ENCODE results near the gene SNX6. TPM values are rescaled to one million over a fixed set of nuclear protein-coding genes. Genes with fewer than 3 reads are reported as not detected.

SNX6 gene
- total RNA-seq, 4 donors from 2014 or later: 60.8 to 118 (median 80.5) TPM

DNA sequence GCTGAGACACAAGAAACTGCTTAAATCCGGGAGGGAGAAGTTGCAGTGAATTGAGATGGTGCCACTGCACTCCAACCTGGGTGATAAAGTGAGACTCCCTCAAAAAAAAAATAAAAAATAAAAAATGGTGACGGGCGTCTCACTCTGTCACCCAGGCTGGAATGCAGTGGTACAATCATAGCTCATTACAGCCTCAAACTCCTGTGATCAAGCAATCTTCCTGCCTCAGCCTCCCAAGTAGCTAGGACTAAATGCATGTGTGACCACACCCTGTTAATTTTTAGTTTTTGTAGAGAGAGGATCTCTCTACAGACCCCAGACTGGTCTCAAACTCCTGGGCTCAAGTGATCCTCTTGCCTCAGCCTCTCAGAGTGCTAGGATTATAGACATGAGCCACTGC is 9.1 kb downstream of the SNX6 start:
- 77 to 91% methylated on average over 3 of the region's 3 CpGs for WGBS, 2 donors
- no peak for DNase-seq (ENCODE audit: low spot score in 2 of 2)
- no peak overlapping the region for H3K27ac ChIP-seq
- peaks cover 0 to 56% (median 0%) of the 10 kb centered on the region in 3 donors for H3K36me3 ChIP-seq
- H3K4me3 ChIP-seq: no peak overlapping the region
- no peaks in the 10 kb centered on the region for H3K9me3 ChIP-seq
- peaks cover 0 to 67% (median 13%) of the 10 kb centered on the region in 4 donors for H3K4me1 ChIP-seq
- H3K27me3 ChIP-seq: no peaks in the 10 kb centered on the region
- TF ChIP-seq, protein P1, sequence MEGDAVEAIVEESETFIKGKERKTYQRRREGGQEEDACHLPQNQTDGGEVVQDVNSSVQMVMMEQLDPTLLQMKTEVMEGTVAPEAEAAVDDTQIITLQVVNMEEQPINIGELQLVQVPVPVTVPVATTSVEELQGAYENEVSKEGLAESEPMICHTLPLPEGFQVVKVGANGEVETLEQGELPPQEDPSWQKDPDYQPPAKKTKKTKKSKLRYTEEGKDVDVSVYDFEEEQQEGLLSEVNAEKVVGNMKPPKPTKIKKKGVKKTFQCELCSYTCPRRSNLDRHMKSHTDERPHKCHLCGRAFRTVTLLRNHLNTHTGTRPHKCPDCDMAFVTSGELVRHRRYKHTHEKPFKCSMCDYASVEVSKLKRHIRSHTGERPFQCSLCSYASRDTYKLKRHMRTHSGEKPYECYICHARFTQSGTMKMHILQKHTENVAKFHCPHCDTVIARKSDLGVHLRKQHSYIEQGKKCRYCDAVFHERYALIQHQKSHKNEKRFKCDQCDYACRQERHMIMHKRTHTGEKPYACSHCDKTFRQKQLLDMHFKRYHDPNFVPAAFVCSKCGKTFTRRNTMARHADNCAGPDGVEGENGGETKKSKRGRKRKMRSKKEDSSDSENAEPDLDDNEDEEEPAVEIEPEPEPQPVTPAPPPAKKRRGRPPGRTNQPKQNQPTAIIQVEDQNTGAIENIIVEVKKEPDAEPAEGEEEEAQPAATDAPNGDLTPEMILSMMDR (IDR thresholded peaks at IDR 0.05): no peak

DNA sequence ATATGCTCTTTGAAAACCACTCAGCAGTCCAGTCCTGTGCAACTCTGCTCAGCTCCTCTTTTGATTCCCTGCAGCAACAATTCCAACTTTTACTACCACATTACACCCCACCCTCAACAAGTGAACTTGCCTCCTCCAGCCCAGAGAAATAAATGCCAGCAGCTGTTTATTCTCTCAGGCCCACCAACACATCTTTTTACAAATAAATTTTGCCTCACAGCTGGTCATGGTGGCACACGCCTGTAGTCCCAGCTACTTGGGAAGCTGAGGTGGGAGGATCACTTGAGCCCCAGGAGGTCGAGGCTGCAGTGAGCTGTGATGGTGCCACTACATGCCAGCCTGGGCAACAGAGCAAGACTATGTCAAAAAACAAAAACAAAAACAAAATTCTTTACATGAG is 9.8 kb downstream of the SNX6 start:
- peaks cover 0 to 61% (median 0%) of the 10 kb centered on the region in 3 donors for H3K36me3 ChIP-seq
- peaks cover 0 to 61% (median 13%) of the 10 kb centered on the region in 4 donors for H3K4me1 ChIP-seq
- 82% methylated on average over 2 of the region's 2 CpGs for WGBS, 2 donors
- peak overlapping the region in 2 of 4 donors; percentile 5 to 21 for H3K27ac ChIP-seq
- DNase-seq (ENCODE audit: low spot score in 2 of 2): no peak
- no peaks in the 10 kb centered on the region for H3K9me3 ChIP-seq
- H3K27me3 ChIP-seq: no peaks in the 10 kb centered on the region
- no peak overlapping the region for H3K4me3 ChIP-seq
- TF ChIP-seq EP300 (IDR thresholded peaks at IDR 0.05): no peak
- TF ChIP-seq POLR2A (IDR thresholded peaks at IDR 0.05): no peak
- TF ChIP-seq, protein P1 (IDR thresholded peaks at IDR 0.05): no peak

DNA sequence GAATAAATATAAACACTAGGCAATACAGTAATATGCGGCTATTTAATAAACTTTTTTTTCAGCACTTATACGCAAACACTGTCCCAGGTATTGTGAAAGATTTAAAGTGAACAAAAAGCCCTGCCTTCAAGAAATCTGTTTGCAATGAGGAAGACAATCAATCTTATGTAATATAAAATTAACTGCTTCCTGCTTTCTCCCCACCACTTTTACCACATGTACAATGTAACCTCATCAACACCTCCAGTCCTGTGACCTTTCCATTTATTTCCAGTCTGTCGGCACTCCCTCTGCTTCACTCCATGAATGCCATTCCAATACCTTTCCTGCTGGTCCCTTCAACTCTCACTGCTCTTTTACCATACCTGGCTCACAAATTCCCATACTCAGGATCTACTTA is 10.5 kb downstream of the SNX6 start:
- Histone ChIP-seq H3K4me3 (no peak overlapping the region), H3K9me3 (no peaks in the 10 kb centered on the region), H3K27me3 (no peaks in the 10 kb centered on the region), H3K27ac (peak overlapping the region in 1 of 4 donors; percentile 21), H3K36me3 (peaks cover 0 to 63% (median 0%) of the 10 kb centered on the region in 3 donors), H3K4me1 (peaks cover 0 to 55% (median 13%) of the 10 kb centered on the region in 4 donors)
- 67 to 72% methylated on average over 3 of the region's 3 CpGs for WGBS, 2 donors
- TF ChIP-seq, protein P1 (IDR thresholded peaks at IDR 0.05): no peak
- DNase-seq (ENCODE audit: low spot score in 2 of 2): no peak

DNA sequence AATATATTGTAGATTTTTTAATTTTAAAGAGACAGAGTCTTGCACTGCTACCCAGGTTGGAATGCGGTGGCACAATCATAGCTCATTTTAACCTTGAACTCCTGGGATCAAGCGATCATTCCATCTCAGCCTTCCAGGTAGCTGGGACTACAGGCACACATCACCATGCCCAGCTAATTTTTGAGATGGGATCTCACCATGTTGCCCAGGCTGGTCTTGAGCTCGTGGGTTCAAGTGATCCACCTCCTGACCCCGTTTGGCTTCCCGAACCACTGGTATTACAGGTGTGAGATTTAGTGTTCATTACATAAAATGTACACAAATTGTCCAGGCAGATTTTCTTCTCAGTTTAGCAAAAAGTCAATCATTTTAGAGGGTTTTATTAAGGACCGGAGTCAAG is 13.6 kb downstream of the SNX6 start:
- Histone ChIP-seq H3K4me3 (no peak overlapping the region), H3K27ac (no peak overlapping the region), H3K9me3 (no peaks in the 10 kb centered on the region), H3K4me1 (peaks cover 0 to 25% (median 2%) of the 10 kb centered on the region in 4 donors), H3K27me3 (no peaks in the 10 kb centered on the region), H3K36me3 (peaks cover 0 to 77% (median 0%) of the 10 kb centered on the region in 3 donors)
- no peak for DNase-seq (ENCODE audit: low spot score in 2 of 2)
- WGBS, 2 donors: 97% methylated on average over 6 of the region's 6 CpGs
- no peak for TF ChIP-seq EP300 (IDR thresholded peaks at IDR 0.05)
- TF ChIP-seq, protein P1 (IDR thresholded peaks at IDR 0.05): no peak
- no peak for TF ChIP-seq POLR2A (IDR thresholded peaks at IDR 0.05)

DNA sequence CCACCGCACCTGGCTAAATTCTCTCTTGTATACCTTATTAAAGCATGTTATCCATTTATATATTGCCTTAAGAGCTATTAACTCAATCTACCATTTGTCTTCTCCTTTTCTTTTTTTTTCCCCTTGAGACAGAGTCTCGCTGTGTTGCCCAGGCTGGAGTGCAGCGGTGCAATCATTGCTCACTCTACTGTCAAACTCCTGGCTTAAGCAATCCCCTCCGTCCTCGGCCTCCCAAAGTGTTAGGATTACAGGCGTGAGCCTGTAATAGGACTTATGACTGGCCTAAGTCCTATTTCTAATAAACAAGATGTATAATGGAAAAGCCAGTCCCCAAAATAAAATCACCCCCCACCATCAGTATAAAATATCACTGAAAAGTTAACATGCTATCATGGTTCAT is 14.4 kb downstream of the SNX6 start:
- Histone ChIP-seq H3K4me1 (peaks cover 0 to 23% (median 2%) of the 10 kb centered on the region in 4 donors), H3K27me3 (no peaks in the 10 kb centered on the region), H3K9me3 (no peaks in the 10 kb centered on the region), H3K36me3 (peaks cover 0 to 70% (median 0%) of the 10 kb centered on the region in 3 donors), H3K27ac (no peak overlapping the region), H3K4me3 (no peak overlapping the region)
- DNase-seq (ENCODE audit: low spot score in 2 of 2): no peak
- 95 to 100% methylated on average over 6 of the region's 6 CpGs for WGBS, 2 donors
- TF ChIP-seq, protein P1 (IDR thresholded peaks at IDR 0.05): no peak
- TF ChIP-seq EP300 (IDR thresholded peaks at IDR 0.05) (no peak), POLR2A (IDR thresholded peaks at IDR 0.05) (no peak)

Measured in tibial nerve (tissue), 4 donors.